Stimulated activated CD8-positive, alpha-beta memory T cell treated with anti-CD3 and anti-CD28 coated beads, Interleukin-15, amount 100 ng/mL, for 4 hours (primary cell): ENCODE data around the gene SLC27A4.

Experiments used
- DNase-seq, 2 donors: peaks; one replicate each; pipeline ENCODE4 v3.0.0-alpha.2; 2020; ENCODE audit warnings: low read depth in 2 of 2

SLC27A4 gene

DNA sequence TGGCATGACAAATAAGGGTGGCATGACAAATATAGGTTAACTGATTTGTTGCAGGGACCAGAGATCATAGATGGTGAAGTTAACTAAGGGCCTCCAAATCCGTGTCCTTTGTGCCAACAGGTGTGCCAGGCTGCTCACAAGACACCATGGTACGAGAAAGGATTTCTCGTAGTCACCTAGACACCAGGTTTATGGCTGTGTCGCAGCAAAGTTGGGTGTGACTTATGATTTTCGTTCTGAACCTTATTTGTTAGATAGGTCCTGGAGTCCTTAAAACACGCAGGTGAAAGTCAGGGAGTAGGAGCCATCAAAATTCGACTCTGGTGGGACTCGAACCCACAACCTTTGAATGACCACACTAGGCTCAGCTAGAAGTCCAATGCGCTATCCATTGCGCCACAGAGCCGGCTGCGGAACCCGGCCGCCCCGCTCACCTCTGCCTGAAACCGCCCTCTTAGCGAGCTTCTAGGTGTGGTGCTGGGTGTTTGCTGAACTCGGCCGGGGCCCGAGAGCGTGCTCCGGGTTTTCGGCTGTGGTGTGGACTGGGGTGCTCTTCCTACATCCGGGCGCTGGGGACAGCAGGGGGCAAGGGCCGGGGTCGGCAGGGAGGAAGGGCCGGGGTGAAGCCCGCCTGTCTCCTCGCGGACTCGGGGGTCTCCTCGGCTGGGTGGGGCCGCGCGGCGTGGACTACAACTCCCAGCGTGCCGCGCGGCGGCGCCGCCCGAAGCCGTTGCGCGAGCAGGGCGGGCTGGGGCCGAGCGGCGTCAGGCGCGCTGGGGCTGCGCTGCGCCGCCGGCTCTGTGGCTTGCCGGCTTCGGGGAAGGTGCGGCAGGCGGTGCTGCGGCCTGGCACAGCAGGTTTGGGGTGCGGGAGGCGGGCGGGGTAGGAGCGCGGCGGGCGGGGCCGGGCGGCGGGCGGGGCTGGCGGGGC lies at the start of gene SLC27A4:
TSS of gene SLC27A4 (plus strand) at position 767 of the 930 bp plus-strand sequence. CDS start 2,606 bp downstream, outside the sequence.
- peak; percentile 53 to 62 for DNase-seq

DNA sequence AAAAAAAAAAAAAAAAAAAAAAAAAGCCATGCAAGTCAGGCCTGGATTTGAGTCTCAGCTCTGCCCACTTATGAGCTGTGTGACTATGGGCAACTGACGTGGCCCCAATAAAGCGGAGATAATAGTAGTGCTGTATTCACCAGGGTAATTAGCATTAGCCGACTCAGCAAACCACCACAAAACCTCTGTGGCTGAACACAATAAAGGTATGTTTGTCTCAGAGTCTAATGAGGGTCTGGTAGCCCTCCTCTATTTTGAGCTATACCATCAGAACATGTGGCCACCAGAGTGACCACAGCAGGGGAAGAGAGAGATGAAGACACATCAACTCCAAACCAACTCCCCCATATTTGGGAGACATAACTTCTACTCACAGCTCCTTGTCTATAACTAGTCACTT lies 48.3 kb upstream of the SLC27A4 start:
- no peak for DNase-seq

DNA sequence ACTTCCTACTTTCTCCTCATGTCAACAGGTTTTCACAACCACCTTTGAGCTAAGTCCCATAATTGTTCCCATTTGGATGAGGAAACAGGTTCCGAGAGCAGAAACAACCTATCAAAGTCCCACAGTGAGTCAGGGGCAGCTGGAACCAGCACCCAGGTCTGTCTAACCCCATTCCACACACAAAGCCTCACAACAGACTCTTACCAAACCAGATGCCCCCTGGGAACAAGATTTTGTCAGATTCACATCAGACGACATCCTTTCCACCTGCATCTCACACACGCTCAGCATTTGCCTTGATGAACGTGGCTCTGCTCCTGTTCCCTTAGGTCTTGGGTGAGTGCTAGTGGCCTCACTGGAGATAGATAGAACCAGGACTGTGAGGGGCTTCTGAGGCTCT lies 47.2 kb upstream of the SLC27A4 start:
- DNase-seq = no peak

DNA sequence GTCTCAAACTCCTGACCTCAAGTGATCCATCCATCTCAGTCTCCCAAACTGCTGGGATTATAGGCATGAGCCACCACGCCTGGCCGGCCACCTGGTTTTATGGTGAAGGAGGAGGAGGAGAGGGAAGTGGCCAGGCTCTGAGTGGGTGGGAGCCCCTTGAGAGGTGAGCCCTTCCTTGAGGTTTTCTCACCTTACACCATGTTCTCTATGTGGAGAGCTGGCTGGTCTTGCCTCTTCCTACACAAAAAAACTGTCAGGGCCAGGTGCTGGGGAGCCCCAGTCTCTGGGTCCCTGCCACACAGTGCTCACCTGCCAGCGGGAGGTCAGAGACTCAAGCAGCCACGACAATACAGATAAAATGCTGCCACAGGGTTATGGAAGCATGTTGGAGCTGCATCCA lies 46.2 kb upstream of the SLC27A4 start:
- no peak for DNase-seq

DNA sequence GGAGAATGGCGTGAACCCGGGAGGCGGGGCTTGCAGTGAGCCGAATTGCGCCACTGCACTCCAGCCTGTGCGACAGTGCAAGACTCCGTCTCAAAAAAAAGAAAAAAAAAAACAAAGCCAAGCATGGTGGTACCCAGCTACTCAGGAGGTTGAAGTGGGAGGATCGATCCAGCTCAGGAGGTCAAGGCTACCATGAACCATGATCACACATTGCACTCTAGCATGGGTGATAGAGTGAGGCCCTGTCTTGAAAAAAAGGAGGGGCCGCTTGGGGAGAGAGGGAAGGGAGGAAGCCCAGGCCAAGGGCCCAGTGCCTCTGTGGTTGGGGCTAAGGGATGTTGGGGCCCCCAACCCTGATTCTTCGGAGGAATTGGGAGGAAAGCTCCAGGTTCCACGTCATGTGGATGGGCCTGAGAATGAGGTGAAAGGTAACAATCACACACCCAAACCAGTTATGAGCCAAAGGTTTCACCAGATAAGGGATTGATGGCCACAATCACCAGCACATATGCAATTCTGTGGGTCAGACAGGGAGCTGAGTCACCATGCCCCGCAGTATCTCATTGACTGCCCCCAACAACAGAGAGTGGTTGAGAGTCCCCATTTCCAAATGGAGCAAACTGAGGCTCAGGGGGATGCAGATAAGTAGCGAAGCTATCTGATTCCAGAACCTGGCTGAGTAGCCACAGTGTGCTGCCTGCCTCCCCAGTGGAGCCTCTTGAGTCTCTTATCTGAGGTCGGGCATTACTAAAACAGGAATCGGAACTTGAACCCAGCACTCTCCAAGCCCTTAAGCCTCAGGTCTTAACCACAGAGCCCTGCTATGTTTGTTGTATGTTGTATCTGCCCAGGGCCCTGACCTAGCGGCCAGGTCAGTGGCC lies 43.7 kb upstream of the SLC27A4 start:
- no peak for DNase-seq

DNA sequence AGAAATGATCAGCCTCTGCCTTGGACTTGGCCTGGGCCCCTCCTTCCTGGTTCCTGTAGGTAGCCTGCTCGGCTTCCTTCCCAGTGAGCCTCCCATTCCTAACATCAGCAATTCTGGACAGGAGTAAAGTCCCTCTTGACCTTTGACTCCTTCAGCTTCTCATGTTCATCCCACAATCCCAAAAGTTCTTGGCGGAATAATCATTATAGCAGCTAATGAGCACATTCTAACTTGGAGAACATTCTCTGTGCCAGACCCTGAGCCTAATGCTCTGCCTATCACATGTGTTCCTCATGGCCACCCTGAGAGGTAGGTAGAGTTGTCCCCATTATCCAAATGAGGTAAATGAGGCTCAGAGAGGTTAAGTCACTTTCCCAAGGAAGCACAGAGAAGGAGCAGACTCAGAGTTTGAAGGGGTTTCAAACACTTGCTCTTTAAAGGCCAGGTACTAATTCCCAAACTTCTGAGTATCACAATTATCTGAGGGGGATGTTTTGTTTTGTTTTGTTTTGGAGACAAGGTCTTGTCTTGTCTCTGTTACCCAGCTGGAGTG lies 43.0 kb upstream of the SLC27A4 start:
- no peak for DNase-seq

DNA sequence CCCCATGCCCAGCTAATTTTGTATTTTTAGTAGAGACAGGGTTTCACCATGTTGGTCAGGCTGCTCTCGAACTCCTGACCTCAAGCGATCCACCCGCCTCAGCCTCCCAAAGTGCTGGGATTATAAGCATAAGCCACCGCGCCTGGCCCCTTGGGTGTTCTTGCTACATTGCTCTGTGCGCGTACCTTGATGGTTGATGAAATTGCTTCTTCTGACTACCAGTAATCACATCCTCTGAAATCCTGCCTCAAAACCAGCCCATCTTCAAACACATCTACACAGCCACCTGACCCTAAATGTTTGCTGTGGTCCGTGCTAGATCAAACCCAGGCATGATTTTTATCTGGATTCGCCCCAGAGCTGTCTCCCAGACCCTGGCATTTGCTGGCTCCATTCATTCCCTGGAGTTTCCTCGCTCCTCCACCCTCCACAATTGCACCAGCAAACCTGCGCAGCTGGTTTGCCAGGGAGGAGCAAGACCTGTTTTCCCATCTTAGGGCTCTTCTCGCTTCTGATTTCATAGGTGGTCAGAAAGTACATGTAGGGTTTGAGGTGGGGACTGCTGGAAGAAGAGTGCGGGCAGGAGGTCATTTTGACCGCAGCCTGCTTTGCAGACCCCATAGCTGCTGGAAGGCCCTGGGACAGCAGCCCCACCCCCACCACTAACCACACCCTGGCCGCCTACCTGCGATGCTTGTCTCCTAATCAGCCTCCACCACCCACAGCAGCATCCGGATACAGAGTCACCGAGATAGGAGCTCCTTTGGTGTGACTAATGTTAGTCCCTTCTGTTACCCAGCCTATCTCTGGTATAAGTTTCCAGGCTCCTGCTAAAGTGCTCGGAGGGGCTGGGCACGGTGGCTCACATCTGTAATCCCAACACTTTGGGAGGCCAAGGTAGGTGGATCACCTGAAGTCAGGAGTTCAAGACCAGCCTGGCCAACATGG lies 41.5 kb upstream of the SLC27A4 start:
- DNase-seq = no peak

DNA sequence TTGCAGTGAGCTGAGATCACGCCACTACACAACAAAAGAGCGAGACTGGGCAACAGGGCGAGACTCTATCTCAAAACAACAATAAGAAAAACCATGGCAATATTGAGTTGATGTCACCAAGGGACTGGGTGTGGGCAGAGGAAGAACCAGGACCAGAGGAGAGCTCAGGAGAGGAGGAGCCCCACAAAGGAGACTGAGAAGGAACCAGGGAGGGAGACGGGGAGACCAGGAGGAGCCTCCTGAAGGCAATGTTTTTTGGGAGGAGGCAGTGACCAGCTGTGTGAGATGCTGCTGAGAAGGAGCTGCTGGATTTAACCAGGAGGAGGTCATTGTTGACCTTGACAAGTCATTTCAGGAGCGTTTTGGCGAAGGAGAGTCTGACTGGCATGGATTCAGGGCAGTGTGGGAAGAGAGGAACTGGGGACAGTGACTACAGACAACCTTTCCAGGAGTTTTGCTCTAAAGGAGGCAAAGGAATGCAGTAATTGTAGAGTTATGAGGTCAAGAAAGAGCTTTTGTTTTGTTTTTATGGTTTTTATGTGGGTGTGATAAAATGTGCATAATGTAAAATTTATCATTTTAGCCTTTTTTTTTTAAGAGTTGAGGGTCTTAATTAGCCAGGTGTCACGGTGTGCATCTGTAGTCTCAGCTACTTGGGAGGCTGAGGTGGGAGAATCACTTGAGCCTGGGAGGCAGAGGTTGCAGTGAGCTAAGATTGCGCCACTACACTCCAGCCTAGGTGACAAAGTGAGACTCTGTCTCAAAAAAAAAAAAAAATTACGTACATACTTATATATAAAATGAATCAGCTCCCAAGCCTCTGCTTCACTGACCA lies 36.0 kb upstream of the SLC27A4 start:
- no peak for DNase-seq

DNA sequence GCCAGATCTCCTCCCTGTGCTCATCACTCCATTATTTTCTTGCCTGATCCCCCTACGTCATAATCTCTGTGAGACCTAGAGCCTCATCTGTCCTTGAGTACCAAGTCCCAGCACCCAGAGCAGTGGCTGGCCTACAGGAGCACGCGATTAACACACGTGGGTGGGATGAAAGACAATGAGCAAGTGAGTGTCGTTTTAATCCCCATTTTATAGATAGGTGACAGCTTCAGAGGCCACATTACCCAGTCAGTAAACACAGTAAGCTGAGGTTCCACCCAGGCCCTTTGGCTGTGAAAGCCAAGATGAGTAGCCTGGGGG lies 35.4 kb upstream of the SLC27A4 start:
- no peak for DNase-seq

DNA sequence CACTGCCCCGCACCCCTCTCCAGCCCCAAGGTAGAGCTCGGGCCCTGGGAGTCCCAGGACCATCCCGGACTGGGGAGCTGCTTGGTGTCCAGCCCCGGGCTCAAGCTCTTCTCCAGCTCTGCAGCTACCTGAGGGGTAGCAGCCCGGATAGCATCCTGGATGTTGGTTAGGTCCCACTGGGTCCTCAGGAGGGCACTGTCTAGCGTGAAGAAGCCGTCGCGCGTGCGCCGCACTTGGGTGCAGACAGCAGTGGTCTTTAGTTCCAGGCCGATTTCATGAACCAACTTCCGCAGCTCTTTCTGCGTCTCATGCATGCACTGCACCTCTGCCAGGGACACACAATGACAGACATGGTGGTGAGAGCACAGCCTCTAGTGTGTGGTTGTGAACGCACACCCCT lies 30.8 kb upstream of the SLC27A4 start:
- no peak for DNase-seq

DNA sequence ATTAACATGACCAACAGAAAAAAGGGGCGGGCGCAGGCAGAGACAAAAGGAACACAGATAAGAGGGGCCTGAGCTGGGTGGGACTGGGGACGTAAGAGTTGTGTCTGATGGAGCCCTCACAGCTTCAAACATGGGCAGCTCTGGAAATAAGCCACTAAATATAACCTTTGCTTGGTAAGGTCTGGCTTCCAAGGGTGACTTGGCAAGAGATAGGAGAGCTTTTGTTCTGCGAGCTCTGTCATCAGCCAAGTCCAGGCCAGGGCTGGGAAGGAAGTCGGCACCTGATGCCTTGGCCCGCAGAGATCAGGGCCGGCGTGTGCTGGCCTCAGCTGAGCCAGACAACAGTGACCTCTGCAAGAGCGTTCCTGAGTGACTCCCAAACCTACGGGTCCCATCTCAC lies 29.9 kb upstream of the SLC27A4 start:
- no peak for DNase-seq

DNA sequence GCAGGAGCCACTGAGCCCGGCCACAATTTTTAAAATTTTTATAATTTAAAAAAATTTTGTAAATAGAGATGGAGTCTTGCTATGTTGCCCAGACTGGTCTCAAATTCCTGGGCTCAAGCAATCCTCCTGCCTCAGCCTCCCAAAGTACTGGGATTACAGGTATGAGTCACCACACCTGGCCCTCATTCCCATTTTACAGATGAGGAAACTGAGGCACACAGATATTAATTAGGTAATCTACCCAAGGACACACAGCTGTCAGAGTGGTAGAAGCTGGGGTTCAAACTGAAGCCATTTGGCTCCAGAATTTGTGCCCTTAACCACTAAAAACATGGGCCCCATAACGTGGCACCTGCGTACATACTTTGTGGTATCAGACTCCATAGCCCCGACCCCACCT lies 25.6 kb upstream of the SLC27A4 start:
- DNase-seq = no peak

DNA sequence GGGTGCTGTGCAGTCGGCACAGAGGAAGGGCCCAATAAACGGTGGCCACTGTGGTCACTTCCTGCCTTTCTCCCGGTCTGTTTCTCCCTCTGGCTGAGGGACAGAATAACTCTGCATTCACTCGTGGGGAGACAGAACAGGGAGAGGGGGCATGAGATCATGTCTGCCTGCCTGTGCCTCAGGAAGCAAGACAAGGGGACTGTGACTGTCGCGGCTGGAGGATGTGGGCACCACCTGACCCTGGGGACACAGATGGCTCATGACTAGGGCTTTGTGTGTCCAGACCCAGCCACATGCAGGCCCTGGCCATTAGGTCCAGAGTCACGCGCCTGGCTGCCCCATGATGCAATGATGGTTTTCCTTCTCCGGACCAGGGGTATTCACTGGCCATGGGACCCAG lies 23.9 kb upstream of the SLC27A4 start:
- no peak for DNase-seq

DNA sequence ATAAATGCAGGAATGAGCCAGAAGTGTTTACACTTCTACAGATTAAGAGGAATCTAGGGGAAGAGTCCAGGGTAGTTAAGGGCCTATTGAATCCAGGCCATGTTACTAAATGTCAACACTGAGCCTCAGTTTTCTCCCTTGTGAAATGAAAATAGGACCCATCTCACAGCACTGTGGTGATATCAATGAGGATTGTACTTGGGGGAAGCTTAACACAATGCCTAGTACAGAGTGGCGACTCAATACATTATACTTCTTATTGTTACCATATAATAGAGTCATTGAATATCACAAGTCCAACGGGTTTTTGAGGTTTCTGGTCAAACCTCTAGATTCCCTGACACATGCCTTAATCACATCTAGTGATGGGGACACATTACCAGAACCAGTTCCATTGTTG lies 22.7 kb upstream of the SLC27A4 start:
- DNase-seq = no peak

DNA sequence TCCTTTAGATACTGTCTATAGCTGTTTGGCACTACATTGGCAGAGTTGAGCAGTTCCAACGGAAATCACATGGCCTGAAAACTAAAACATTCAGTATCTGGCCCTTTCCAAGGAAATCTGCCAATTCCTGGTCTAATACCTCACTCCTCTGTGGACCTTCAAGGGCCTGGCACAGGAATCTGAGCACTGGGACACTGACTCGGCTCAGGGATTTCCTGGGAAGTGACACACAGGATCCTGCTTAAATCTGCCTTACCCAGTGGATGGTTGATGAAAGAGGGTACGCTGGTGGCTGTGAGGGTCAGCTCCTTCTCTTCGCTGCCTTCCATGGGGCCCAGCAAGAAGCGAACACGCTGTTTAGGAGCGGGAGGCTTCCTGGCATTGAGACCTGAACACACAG lies 19.0 kb upstream of the SLC27A4 start:
- no peak for DNase-seq

DNA sequence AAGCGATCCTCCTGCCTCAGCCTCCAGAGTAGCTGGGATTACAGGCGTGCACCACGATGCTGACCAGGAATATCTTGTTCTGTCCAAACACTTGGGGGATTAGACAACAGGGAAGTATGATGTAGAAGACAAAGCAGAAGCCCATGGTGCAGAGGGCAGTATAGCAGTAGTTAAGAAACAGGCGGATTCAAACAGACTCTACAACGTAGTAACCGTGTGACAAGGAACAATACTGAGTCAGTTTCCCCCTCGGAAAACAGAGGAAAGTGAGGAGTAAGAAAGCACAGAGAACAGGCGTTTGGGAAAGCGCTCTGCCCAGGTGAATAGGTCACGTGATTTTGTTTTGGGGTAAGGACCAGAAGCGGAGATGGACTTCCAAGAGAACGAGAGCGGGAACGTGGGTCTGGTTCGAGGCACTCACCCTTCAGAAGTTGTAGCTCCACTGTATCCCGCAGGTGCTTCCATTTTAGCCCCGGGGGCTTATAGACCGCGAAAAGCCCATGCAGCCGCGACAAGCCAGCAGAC lies 18.4 kb upstream of the SLC27A4 start:
- DNase-seq = no peak

DNA sequence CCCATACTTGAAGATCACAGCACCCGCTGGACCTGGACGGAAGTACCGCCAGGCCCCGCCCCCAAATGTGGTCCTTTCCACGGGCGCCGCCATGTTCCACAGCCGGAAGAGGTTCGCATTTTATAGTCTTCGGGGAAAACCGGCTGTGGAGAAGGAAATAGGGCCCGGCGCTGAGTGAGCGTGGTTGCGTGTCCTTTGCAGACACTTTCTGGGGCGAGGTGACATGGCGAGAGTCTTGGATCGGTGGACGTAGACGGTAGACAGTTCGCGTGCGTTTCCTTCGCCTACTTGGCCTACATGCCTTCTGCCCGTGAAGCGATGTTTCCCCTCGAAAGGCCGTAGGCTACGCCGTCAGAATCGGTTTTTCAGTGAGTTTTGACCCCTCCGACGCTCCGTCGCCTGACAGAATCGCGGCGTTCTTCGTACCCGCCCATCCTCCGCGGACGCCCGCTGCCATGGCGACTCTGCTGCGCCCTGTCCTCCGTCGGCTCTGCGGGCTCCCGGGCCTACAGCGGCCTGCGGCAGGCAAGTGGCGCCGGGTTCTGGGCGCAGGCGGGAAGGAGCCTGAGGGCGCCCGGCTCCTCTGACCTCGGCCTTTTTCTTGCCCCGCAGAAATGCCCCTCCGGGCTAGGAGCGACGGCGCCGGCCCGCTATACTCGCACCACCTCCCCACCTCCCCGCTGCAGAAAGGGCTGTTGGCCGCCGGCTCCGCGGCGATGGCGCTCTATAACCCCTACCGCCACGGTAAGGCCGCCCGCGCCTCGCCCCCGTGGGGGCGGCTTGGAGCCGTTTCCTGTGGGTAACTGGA lies 17.7 kb upstream of the SLC27A4 start, which contains the start of the genes COQ4 and TRUB2:
TSS of gene COQ4 (plus strand) at position 436 of the 808 bp plus-strand sequence. CDS start at position 456, 20 bp downstream.
TSS of gene TRUB2 (minus strand) at position 44 of the 808 bp plus-strand sequence. CDS start at position 5, 39 bp downstream.
- peak; percentile 83 to 87 for DNase-seq

DNA sequence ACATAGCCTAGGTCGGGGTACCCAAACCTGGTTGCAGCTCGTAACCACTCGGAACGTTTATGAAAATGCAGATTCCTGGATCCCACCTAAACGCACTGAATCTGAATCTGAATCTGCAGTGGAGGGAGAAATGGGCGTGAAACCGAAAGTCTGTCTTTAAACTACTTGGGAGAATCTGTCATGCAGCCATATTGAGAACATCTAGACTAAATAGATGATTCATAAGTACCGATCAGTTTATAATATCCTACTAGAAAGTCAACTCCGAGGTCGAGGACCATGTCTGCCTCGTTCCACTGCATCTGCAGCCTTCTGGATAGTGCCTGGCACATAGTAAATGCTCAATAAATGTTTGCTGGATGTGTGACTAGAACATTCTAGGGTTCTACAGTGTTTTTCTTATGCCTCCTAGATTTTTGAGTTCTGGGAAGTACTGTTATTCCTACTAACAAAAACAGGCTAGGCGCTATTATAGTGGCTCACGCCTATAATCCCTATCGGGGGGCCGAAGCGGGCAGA lies 17.1 kb upstream of the SLC27A4 start:
- DNase-seq = no peak

DNA sequence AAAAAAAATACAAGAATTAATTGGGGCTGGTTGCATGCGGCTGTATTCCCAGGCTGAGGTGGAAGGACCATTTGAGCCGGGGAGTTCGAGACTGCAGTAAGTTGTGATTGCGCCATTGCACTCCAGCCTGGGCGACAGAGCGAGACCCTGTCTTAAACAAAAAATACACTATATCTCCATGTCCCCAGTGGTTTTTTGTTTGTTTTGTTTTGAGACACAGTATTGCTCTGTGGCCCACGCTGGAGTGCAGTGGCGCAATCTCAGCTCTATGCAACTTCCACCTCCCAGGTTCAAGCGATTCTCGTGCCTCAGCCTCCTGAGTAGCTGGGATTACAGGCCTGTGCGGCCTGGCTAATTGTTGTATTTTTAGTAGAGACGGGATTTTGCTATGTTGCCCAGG lies 16.5 kb upstream of the SLC27A4 start:
- DNase-seq = no peak
